Keratinocyte (primary cell): ENCODE results near the gene EVI5L. TPM values are rescaled to one million over a fixed set of nuclear protein-coding genes. Genes with fewer than 3 reads are reported as not detected.

ENCODE experiments used
- DNase-seq: peaks from one replicate; pipeline ENCODE4 v3.0.0-alpha.2; 2011; ENCODE audit warnings: low read depth, missing footprints, low spot score
- FAIRE-seq: peaks from 2 replicates; lab custom pipeline; 2011; peaks lifted over from hg19 to GRCh38; lab: Jason Lieb, UNC
- H2AFZ ChIP-seq: 2 replicates; pipeline ENCODE4 v1.6.0; 2012; ENCODE audit warnings: low read length, control low read depth, inconsistent platforms; ENCODE audit not compliant: control insufficient read depth
- H3K27ac ChIP-seq: 2 replicates; pipeline ENCODE4 v1.5.1; 2011; ENCODE audit warnings: low read length; ENCODE audit not compliant: control insufficient read depth, insufficient read depth
- H3K27me3 ChIP-seq: 3 replicates; pipeline ENCODE4 v1.6.0; 2011; ENCODE audit warnings: low read length; ENCODE audit not compliant: control insufficient read depth, insufficient read depth; ENCODE audit errors: extremely low read depth
- H3K36me3 ChIP-seq, 2 experiments: 2 replicates in 1 of 2; 3 replicates in 1 of 2; pipeline ENCODE4 v1.5.1; 2011; ENCODE audit warnings: low read length in 2 of 2, mild to moderate bottlenecking in 1 of 2; ENCODE audit not compliant: control insufficient read depth in 2 of 2, insufficient read depth in 2 of 2; ENCODE audit errors: extremely low read depth in 1 of 2
- H3K4me1 ChIP-seq: 3 replicates; pipeline ENCODE4 v1.5.1; 2011; ENCODE audit warnings: low read length; ENCODE audit not compliant: control insufficient read depth, insufficient read depth; ENCODE audit errors: extremely low read depth
- H3K4me2 ChIP-seq: 3 replicates; pipeline ENCODE4 v1.6.0; 2011; ENCODE audit warnings: low read depth, low read length; ENCODE audit not compliant: control insufficient read depth, insufficient read depth; ENCODE audit errors: extremely low read depth
- H3K4me3 ChIP-seq, 3 experiments: fragments of 200-600 bp in 1 of 3; sonication (generic) in 1 of 3; 2 replicates in 2 of 3; 3 replicates in 1 of 3; pipeline ENCODE4 v1.5.1; 2011 to 2016; ENCODE audit warnings: low read length in 3 of 3, mild to moderate bottlenecking in 3 of 3, control low read depth in 2 of 3, inconsistent platforms in 1 of 3, low read depth in 1 of 3, mixed read lengths in 1 of 3, mixed run types in 1 of 3, moderate library complexity in 1 of 3; ENCODE audit not compliant: control insufficient read depth in 2 of 3, insufficient read depth in 2 of 3; ENCODE audit errors: extremely low read depth in 1 of 3
- H3K79me2 ChIP-seq: 2 replicates; pipeline ENCODE4 v1.6.0; 2012; ENCODE audit warnings: low read length; ENCODE audit not compliant: control insufficient read depth, insufficient read depth
- H3K9ac ChIP-seq: 3 replicates; pipeline ENCODE4 v1.6.0; 2011; ENCODE audit warnings: low read length; ENCODE audit not compliant: control insufficient read depth, insufficient read depth; ENCODE audit errors: extremely low read depth
- H3K9me1 ChIP-seq: 3 replicates; pipeline ENCODE4 v1.6.0; 2011; ENCODE audit warnings: low read length; ENCODE audit not compliant: control insufficient read depth, insufficient read depth; ENCODE audit errors: extremely low read depth
- H3K9me3 ChIP-seq: 2 replicates; pipeline ENCODE4 v1.5.1; 2012; ENCODE audit warnings: low read depth, low read length; ENCODE audit not compliant: control insufficient read depth
- H4K20me1 ChIP-seq: 3 replicates; pipeline ENCODE4 v1.6.0; 2011; ENCODE audit warnings: low read length; ENCODE audit not compliant: control insufficient read depth, insufficient read depth; ENCODE audit errors: extremely low read depth
- EZH2 ChIP-seq: IDR thresholded peaks from one replicate; pipeline ENCODE4 v1.6.1; 2012; ENCODE audit warnings: inconsistent platforms, mild to moderate bottlenecking, low read length, moderate library complexity
- dilution Hi-C: fragments of 300-500 bp; cut with MboI; formaldehyde crosslinking; loops from one replicate; pipeline ENCODE4 v1.7.0; 2020; ENCODE audit warnings: low sequenced_read_pairs; ENCODE audit not compliant: extremely low pct_ligation_motif_present
- polyA plus RNA-seq, 5 experiments: library from polyadenylated mRNA; depleted of rRNA in 3 of 5; stranded (reverse) in 3 of 5; stranded (forward) in 1 of 5; unstranded in 1 of 5; fragments of >200 nt; gene quantifications; 1 replicate in 1 of 5; 2 replicates in 3 of 5; 3 replicates in 1 of 5; pipeline versions ENCODE4 v1.2.1 to v1.2.3, GENCODE V29; 2011 to 2012; ENCODE audit warnings: missing spikeins in 2 of 5, low read depth in 1 of 5, low replicate concordance in 1 of 5
- TF ChIP-seq, protein P1 (sequence below), 3 experiments: IDR thresholded peaks in 1 of 3; conservative IDR thresholded peaks in 1 of 3; optimal IDR thresholded peaks in 1 of 3; 2 replicates in 2 of 3; 3 replicates in 1 of 3; pipeline versions ENCODE3 to v1.5.1; 2011; ENCODE audit warnings: low read length in 3 of 3, mild to moderate bottlenecking in 3 of 3, moderate library complexity in 2 of 3, control low read depth in 1 of 3, inconsistent platforms in 1 of 3; ENCODE audit not compliant: insufficient read depth in 2 of 3; ENCODE audit errors: extremely low read depth in 1 of 3

The EVI5L gene
- polyA plus RNA-seq, 1 donor (not counting 4 experiments of a cell fraction or from before 2014, with no cell fraction given), result 7.5 TPM

DNA sequence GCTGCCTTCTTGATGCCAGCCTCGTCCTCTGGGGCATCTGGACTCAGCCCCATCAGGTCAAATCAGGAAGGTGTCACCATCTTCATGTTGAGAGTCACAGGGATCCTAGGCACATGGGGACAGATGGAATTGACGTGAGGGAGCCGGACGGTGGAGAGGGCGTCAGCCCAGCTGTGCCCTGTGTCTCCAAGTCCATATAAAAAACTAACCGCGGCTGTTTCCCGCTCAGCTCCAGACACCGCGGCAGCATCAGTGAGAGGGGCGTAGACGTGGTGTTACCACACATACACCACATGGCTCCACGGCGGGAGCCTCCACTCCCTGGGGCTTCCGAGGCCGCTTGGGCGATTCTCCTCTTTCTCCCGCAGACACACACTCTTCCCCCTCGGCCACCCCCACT is 49.8 kb downstream of the EVI5L start:
- no peak for FAIRE-seq

DNA sequence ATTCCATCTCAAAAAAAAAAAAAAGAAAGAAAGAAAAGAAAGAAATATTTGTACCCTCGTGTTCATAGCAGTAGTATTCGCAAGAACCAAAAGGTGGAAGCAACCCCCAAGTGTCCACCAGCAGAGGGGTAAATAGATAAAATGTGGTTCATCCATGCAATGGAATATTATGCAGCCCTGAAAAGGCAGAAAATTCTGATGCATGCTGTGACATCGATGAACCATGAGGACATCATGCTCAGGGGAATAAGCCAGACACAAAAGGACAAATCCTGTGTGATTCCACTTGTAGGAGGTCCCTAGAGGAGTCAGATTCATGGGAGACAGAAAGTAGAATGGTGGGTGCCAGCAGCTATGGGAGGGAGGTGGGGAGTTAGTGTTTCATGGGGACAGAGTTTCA is 51.9 kb downstream of the EVI5L start:
- Histone ChIP-seq H3K79me2 (no peaks in the 10 kb centered on the region), H3K27me3 (no peaks in the 10 kb centered on the region), H3K4me1 (no peaks in the 10 kb centered on the region), H2AFZ (no peak overlapping the region), H4K20me1 (no peaks in the 10 kb centered on the region), H3K27ac (no peak overlapping the region), H3K36me3 (no peaks in the 10 kb centered on the region), H3K9ac (no peak overlapping the region), H3K4me2 (no peak overlapping the region), H3K4me3 (no peak overlapping the region), H3K9me1 (no peaks in the 10 kb centered on the region), H3K9me3 (no peaks in the 10 kb centered on the region)
- no peak for DNase-seq
- dilution Hi-C loops, result no loop called here
- TF ChIP-seq, protein P1, sequence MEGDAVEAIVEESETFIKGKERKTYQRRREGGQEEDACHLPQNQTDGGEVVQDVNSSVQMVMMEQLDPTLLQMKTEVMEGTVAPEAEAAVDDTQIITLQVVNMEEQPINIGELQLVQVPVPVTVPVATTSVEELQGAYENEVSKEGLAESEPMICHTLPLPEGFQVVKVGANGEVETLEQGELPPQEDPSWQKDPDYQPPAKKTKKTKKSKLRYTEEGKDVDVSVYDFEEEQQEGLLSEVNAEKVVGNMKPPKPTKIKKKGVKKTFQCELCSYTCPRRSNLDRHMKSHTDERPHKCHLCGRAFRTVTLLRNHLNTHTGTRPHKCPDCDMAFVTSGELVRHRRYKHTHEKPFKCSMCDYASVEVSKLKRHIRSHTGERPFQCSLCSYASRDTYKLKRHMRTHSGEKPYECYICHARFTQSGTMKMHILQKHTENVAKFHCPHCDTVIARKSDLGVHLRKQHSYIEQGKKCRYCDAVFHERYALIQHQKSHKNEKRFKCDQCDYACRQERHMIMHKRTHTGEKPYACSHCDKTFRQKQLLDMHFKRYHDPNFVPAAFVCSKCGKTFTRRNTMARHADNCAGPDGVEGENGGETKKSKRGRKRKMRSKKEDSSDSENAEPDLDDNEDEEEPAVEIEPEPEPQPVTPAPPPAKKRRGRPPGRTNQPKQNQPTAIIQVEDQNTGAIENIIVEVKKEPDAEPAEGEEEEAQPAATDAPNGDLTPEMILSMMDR (optimal IDR thresholded peaks at IDR 0.05 in 1 of 3, IDR thresholded peaks at IDR 0.05 in 1 of 3, conservative IDR thresholded peaks at IDR 0.05 in 1 of 3; ENCODE audit: extremely low read depth in 1 of 3, insufficient read depth in 2 of 3, low read length in 3 of 3), result no peak
- no peak for TF ChIP-seq EZH2
- FAIRE-seq, result no peak

More for the DNA sequence above, 49.8 kb downstream of the EVI5L start:
- Histone ChIP-seq H4K20me1 (no peaks in the 10 kb centered on the region), H2AFZ (no peak overlapping the region), H3K79me2 (no peaks in the 10 kb centered on the region), H3K4me1 (no peaks in the 10 kb centered on the region), H3K27me3 (peaks cover 12% of the 10 kb centered on the region), H3K4me2 (no peak overlapping the region), H3K36me3 (no peaks in the 10 kb centered on the region), H3K9me1 (no peaks in the 10 kb centered on the region), H3K9me3 (no peaks in the 10 kb centered on the region), H3K9ac (no peak overlapping the region), H3K4me3 (no peak overlapping the region), H3K27ac (no peak overlapping the region)
- dilution Hi-C loops, result no loop called here
- TF ChIP-seq EZH2, result no peak
- TF ChIP-seq, protein P1 (optimal IDR thresholded peaks at IDR 0.05 in 1 of 3, IDR thresholded peaks at IDR 0.05 in 1 of 3, conservative IDR thresholded peaks at IDR 0.05 in 1 of 3; ENCODE audit: extremely low read depth in 1 of 3, insufficient read depth in 2 of 3, low read length in 3 of 3), result no peak
- DNase-seq, result no peak
